Mesothelial cell of epicardium (in vitro differentiated cells): Measurements from ENCODE around the gene ADAT2. TPM values are rescaled to one million over a fixed set of nuclear protein-coding genes. Genes with fewer than 3 reads are reported as not detected.

ENCODE experiments used
- DNase-seq, 2 experiments: peaks; one replicate each; pipeline ENCODE4 v3.0.0; 2021; ENCODE audit warnings: low spot score in 2 of 2; ENCODE audit not compliant: unreplicated experiment in 2 of 2
- H3K27ac Mint-ChIP-seq: 2 replicates; pipeline ENCODE4 v1.8.0; 2021; ENCODE audit warnings: mixed read lengths
- H3K27me3 Mint-ChIP-seq: 2 replicates; pipeline ENCODE4 v1.8.0; 2021; ENCODE audit warnings: low read depth, mixed read lengths
- H3K36me3 Mint-ChIP-seq: 2 replicates; pipeline ENCODE4 v1.8.0; 2021; ENCODE audit warnings: mixed read lengths
- H3K4me1 Mint-ChIP-seq: 2 replicates; pipeline ENCODE4 v1.8.0; 2021; ENCODE audit warnings: mixed read lengths
- H3K4me3 Mint-ChIP-seq: 2 replicates; pipeline ENCODE4 v1.8.0; 2021; ENCODE audit warnings: mild to moderate bottlenecking, moderate library complexity, mixed read lengths
- H3K9me3 Mint-ChIP-seq: 2 replicates; pipeline ENCODE4 v1.8.0; 2021; ENCODE audit warnings: mixed read lengths
- total RNA-seq: library from RNA; stranded (reverse); gene quantifications from 3 replicates; pipeline ENCODE4 v1.2.1, GENCODE V29; 2021
- TF ChIP-seq, protein P1 (sequence below): fragments of 200-600 bp; sonication (generic); IDR thresholded peaks from one replicate; pipeline ENCODE4 v1.5.0; 2021; ENCODE audit warnings: antibody characterized with exemption; ENCODE audit not compliant: unreplicated experiment

ADAT2 gene
- total RNA-seq, 1 donor from 2014 or later: 16.5 TPM

DNA sequence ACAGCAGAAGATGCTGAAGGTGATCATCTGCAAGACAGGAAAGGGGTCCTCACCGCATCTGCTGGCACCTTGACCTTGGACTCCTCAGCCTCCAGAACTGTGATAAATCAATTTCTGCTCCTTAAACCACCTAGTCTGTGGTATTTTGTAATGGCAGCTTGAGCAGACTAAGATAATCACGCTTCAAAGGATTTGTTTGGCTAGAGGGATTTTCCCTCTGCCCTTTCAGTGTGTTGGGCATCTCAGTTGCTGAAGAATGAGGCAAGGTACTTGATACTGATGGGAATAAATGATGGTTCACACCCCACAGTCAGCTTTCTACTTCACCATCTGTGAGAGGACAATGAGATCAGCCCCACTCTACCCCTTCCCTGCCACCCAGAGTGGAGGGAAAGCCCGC lies 60.2 kb downstream of the ADAT2 start:
- no peak overlapping the region for H3K27ac Mint-ChIP-seq
- no peak overlapping the region for H3K4me3 Mint-ChIP-seq
- H3K9me3 Mint-ChIP-seq: no peaks in the 10 kb centered on the region
- H3K36me3 Mint-ChIP-seq: no peaks in the 10 kb centered on the region
- no peaks in the 10 kb centered on the region for H3K27me3 Mint-ChIP-seq
- DNase-seq: no peak
- TF ChIP-seq, protein P1, sequence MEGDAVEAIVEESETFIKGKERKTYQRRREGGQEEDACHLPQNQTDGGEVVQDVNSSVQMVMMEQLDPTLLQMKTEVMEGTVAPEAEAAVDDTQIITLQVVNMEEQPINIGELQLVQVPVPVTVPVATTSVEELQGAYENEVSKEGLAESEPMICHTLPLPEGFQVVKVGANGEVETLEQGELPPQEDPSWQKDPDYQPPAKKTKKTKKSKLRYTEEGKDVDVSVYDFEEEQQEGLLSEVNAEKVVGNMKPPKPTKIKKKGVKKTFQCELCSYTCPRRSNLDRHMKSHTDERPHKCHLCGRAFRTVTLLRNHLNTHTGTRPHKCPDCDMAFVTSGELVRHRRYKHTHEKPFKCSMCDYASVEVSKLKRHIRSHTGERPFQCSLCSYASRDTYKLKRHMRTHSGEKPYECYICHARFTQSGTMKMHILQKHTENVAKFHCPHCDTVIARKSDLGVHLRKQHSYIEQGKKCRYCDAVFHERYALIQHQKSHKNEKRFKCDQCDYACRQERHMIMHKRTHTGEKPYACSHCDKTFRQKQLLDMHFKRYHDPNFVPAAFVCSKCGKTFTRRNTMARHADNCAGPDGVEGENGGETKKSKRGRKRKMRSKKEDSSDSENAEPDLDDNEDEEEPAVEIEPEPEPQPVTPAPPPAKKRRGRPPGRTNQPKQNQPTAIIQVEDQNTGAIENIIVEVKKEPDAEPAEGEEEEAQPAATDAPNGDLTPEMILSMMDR: no peak
- no peaks in the 10 kb centered on the region for H3K4me1 Mint-ChIP-seq

- H3K4me1 Mint-ChIP-seq: no peaks in the 10 kb centered on the region
- TF ChIP-seq, protein P1: no peak
- no peaks in the 10 kb centered on the region for H3K9me3 Mint-ChIP-seq
- DNase-seq: no peak
- H3K27ac Mint-ChIP-seq: no peak overlapping the region
- H3K36me3 Mint-ChIP-seq: no peaks in the 10 kb centered on the region
- no peak overlapping the region for H3K4me3 Mint-ChIP-seq
- H3K27me3 Mint-ChIP-seq: no peaks in the 10 kb centered on the region
Observed at GRCh38 chr6:143385636-143386035, 64.9 kb downstream of the ADAT2 start.

DNA sequence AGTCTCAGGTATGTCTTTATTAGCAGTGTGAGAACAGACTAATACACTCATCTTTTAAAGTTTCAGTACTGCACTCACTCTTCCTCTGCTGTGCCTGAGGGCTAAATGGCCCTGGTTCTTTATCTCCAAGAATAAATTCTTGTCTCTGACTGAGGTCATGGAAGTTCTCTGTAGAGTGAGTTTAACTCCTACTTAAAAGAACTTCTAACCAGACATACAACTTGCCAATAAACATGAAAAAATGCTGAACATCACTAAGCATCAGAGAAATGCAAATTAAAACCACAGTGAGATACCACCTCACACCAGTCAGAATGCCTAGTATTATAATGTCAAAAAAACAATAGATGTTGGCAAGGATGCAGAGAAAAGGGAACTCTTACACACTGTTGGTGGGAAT lies 73.6 kb downstream of the ADAT2 start:
- no peak for DNase-seq
- Mint-ChIP-seq H3K4me1 (no peaks in the 10 kb centered on the region), H3K9me3 (peaks cover 19% of the 10 kb centered on the region), H3K36me3 (no peaks in the 10 kb centered on the region), H3K27me3 (peaks cover 3% of the 10 kb centered on the region), H3K27ac (no peak overlapping the region), H3K4me3 (no peak overlapping the region)
- TF ChIP-seq, protein P1: no peak

DNA sequence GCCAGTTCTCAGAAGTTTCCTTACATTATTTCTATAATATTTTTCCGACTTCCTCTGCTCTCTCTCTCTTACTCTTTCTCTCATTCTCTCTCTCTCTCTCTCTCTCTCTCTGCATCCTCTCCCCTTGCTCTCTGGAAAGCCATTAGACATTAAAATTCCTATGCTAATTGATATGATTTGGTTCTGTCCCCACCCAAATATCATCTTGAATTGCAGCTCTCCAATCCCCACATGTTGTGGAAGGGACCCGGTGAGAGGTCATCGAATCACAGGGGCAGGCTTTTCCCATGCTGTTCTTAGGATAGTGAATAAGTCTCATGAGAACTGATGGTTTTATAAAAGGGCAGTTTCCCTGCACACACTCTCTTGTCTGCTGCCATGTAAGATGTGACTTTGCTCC lies 74.1 kb downstream of the ADAT2 start:
- no peak for DNase-seq
- H3K27me3 Mint-ChIP-seq: peaks cover 3% of the 10 kb centered on the region
- H3K4me1 Mint-ChIP-seq: no peaks in the 10 kb centered on the region
- peaks cover 19% of the 10 kb centered on the region for H3K9me3 Mint-ChIP-seq
- no peak overlapping the region for H3K27ac Mint-ChIP-seq
- no peak overlapping the region for H3K4me3 Mint-ChIP-seq
- TF ChIP-seq, protein P1: no peak
- no peaks in the 10 kb centered on the region for H3K36me3 Mint-ChIP-seq

GRCh38 chr6:143375022-143375585 lies 75.4 kb downstream of the ADAT2 start:
- no peaks in the 10 kb centered on the region for H3K36me3 Mint-ChIP-seq
- no peak overlapping the region for H3K27ac Mint-ChIP-seq
- no peak overlapping the region for H3K4me3 Mint-ChIP-seq
- H3K9me3 Mint-ChIP-seq: peaks cover 19% of the 10 kb centered on the region
- no peaks in the 10 kb centered on the region for H3K4me1 Mint-ChIP-seq
- H3K27me3 Mint-ChIP-seq: peaks cover 3% of the 10 kb centered on the region
- DNase-seq: no peak
- TF ChIP-seq, protein P1: no peak

- TF ChIP-seq, protein P1: no peak
- H3K9me3 Mint-ChIP-seq: peaks cover 19% of the 10 kb centered on the region
- H3K4me1 Mint-ChIP-seq: no peaks in the 10 kb centered on the region
- H3K27ac Mint-ChIP-seq: no peak overlapping the region
- H3K36me3 Mint-ChIP-seq: no peaks in the 10 kb centered on the region
- no peak for DNase-seq
- peaks cover under 1% of the 10 kb centered on the region for H3K27me3 Mint-ChIP-seq
- H3K4me3 Mint-ChIP-seq: no peak overlapping the region
Observed at GRCh38 chr6:143374014-143374413, 76.5 kb downstream of the ADAT2 start.
